GM18502 (cell line): Measurements from ENCODE around the gene UNC5B.

ENCODE experiments used
- ATAC-seq: cut with Tn5 transposase; IDR thresholded peaks from one replicate; pipeline ENCODE4 v1.9.1; 2021; ENCODE audit warnings: mild to moderate bottlenecking; ENCODE audit not compliant: unreplicated experiment, poor library complexity

Gene UNC5B

DNA sequence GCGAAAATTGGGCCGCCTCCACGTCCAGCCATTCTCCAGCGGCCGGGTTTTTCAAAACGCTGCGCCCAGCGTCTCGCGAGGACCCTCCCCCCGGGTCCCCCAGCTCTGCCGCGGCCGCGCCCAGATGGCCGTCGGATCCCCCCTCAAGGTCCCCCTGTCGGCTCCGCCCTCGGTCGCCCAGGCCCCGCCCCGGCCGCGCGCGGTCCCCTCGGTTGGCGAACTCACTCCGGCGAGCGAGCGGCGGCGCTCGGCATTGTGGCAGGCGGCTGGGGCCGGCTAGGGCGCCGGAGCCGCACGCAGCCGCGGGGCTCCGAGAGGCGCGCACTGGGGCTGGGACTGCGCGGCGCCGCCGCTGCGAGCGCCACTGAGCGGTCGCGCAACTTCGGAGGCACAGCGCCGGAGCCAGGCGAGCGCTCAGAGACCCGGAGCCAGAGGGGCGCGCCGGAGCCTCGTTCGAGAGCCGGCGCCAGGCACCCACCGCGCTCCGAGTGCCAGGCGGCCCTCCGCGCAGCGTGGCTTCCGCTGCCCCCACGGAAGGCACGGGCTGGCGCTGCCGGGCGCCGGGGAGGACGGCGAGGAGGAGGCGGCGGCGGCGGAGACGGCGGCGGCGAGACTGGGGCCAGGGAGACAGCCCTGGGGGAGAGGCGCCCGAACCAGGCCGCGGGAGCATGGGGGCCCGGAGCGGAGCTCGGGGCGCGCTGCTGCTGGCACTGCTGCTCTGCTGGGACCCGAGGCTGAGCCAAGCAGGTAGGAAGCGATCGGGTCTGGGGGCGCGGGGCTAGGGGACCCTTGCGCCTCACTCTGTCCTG lies at the start of gene UNC5B:
Gene UNC5B (plus strand): TSS at position 253 of the 809 bp plus-strand sequence. CDS start 416 bp downstream, at position 669.
- ATAC-seq, result no peak

DNA sequence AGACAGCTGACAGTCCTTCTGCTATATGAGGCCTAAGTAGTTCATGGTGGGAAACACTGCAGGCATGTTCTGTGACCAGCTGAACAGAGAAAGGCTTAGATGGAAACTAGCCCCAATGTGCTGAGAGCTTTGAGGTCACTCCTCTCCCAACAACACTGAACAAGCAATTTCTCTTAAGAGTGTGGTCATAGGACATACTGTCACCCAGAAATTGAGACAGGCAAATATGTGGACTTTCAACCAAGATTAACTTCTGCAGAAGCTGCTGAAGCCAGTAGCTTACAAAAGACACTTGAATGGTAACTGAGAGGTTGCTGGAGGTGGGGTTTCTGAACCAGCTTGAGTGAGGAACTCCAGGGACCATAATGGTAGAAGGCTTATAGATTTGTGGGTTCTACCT lies 38.9 kb upstream of the UNC5B start:
- no peak for ATAC-seq

- ATAC-seq, result no peak
These were observed 35.7 kb upstream of the UNC5B start for GRCh38 chr10:71176661-71177060.

DNA sequence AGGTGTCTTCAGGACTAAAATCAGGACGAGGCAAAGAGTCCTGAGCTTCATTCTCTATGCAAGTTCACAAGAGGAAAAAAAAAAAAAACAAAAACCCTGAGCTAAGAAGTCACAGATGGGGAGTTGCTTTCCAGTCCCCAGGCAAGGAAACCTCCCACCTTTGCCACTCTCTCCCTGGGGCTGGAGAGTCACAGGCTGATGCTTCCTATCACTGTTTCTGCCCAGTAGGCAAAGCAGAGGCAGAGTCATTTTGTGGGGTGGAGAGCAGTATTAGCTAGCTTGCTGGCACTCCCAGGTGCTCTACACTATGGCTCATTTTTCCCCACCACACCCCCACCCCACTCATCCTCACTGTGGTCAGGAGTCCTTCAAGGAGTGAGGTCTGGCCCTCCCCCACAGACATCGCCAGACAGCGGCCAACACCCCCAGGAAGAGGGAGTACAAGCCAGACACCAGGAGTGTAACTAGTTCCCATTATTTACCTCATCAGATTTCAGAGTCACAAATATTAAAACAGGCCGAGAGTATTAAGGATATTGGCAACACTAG lies 34.6 kb upstream of the UNC5B start:
- no peak for ATAC-seq

DNA sequence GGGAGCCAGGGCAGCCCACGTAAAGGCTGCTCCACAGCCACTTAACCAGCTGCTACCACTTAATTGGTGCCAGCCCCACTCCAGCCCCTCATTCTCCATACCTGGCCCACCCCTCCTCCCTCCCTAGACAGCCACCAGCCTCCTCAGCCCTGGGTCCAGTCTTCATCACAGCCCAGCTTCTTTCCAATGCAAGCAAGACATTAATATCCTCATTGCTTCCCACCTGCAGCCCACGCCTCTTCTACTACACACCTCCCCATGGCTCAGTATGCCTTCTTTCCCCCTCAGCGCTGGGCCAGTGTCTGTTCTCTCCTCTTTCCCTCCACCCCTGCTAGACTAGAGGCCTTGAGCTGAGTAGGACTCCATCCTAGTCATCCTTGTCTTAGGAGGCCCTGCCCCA lies 33.5 kb upstream of the UNC5B start:
- no peak for ATAC-seq

DNA sequence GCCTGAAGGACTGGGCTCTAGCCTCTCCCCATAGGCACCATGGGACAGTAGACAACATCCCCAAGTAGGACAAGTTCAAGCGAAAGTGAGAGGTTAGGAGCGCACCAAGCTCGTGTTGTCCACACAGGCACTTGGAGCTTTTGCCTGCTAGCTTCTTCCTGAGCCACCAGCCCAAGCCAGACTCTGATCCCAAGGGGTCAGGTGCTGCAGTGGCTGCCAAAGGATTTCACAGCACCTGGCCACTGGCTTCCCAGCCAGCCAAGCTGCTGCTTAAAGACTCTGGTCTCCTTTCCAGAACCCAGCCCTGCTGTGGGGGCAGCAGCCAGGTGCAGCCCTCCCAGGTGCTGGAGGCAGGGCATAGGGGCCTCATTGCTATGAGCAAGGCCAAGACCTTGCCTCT lies 33.0 kb upstream of the UNC5B start:
- ATAC-seq, result no peak

- no peak for ATAC-seq
These were observed 27.9 kb upstream of the UNC5B start for GRCh38 chr10:71184421-71184820.

- no peak for ATAC-seq
These were observed 27.2 kb upstream of the UNC5B start for GRCh38 chr10:71185209-71185608.

- ATAC-seq, result no peak
These were observed 25.2 kb upstream of the UNC5B start for GRCh38 chr10:71187197-71187596.

- ATAC-seq, result no peak
These were observed 24.8 kb upstream of the UNC5B start for GRCh38 chr10:71187600-71187999.

DNA sequence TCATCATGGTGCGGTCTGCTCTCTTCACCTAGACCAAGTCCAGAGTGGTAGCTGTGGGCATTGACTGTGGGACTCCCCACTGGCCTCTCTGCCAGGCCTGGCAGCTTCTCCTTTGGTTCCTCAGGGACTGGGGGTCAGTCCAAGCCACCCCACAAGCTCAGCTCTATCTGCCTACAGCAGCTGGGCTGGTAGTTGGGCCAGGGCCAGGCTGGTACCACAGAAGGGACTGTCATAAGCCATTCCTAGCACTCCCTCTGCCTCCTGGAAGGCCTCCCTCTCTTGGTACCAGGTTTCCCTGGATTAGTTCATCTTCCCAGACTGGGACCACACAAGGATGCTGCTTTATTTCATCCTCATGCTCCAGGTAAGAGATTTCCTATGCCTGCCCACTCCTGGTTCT lies 24.2 kb upstream of the UNC5B start:
- no peak for ATAC-seq

DNA sequence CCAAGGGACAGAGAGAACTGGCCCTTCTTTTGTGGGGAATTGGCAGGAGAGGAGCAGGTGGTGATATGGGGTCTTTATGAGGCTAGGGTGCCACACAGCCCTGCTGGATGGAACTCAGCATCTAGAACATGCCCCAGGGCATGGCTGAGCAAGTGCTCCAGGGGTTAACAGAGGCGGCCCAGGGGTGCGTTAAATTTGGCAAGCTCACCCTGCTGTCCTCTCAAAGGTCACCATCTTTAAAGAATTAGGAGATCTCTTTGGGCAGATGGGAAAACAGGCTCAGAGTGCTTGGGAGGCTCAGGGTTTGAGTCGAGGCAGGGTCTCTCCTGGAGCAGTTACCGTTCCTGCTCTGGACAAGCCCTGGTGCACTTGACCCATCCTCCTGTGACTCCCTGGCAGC lies 21.4 kb upstream of the UNC5B start:
- ATAC-seq, result no peak

GRCh38 chr10:71191551-71192076 lies 20.8 kb upstream of the UNC5B start:
- ATAC-seq, result no peak

- ATAC-seq, result no peak
These were observed 18.9 kb upstream of the UNC5B start for GRCh38 chr10:71193516-71193915.

GRCh38 chr10:71197955-71198354 lies 14.4 kb upstream of the UNC5B start:
- no peak for ATAC-seq

DNA sequence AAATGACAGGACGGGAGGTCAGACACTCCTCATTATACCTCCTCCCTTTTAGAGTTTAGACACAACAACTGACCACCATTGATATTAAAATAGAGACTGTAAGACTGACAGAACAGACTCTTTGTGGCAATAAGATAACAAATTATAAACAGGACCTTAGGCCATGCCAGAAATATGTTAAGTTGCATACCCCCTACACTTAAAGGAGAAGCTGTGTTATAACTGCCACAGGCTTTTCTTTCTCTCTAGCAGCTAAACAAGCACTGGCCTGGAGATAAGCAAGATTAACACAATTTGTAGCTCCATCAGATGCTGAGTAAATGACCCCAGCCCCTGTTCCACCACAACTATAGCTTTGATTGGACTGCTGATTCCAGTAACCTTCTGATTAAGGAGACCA lies 10.5 kb upstream of the UNC5B start:
- ATAC-seq, result no peak

DNA sequence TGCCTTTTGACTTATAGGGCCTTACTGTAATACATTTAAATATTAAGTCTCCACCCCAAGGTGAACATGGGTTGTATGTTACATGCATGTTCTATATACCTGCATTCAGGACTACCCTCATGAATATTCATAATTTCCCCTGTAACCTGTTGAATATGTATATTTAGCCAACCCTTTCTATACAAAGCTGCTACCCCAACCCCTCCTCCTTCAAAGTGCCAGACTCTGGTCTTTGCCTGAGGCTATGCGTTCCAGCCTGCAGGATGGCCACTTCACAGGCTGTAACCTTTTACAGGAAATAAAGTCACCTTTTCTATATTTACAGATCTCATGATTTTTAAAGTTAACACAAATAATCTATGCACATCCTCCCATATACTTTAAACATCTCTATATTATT lies 10.1 kb upstream of the UNC5B start:
- ATAC-seq, result no peak

GRCh38 chr10:71203124-71203523 lies 9.2 kb upstream of the UNC5B start:
- ATAC-seq, result no peak

GRCh38 chr10:71203716-71204115 lies 8.7 kb upstream of the UNC5B start:
- no peak for ATAC-seq

- ATAC-seq, result no peak
These were observed 7.6 kb upstream of the UNC5B start for GRCh38 chr10:71204746-71205145.

- ATAC-seq, result no peak
These were observed 6.9 kb upstream of the UNC5B start for GRCh38 chr10:71205468-71205867.

- ATAC-seq, result no peak
These were observed 5.5 kb upstream of the UNC5B start for GRCh38 chr10:71206911-71207310.
